Esophagus squamous epithelium (tissue), 4 donors: ENCODE measurements around the gene GLRX5.

Experiments used
- POLR2A ChIP-seq, 4 donors: fragments of 450-650 bp; IDR thresholded peaks; one replicate each; pipeline ENCODE4 v1.6.1; 2017; ENCODE audit warnings: antibody characterized with exemption in 4 of 4, mild to moderate bottlenecking in 4 of 4, moderate library complexity in 3 of 4
- TF ChIP-seq, protein P1 (sequence below), 6 experiments: fragments of 450-650 bp in 4 of 6; fragments of 200-600 bp in 2 of 6; sonication (generic) in 2 of 6; IDR thresholded peaks; one replicate each; pipeline ENCODE4 v1.5.1; 2016 to 2019; ENCODE audit warnings: antibody characterized with exemption in 6 of 6, mild to moderate bottlenecking in 4 of 6, moderate library complexity in 4 of 6

DNA sequence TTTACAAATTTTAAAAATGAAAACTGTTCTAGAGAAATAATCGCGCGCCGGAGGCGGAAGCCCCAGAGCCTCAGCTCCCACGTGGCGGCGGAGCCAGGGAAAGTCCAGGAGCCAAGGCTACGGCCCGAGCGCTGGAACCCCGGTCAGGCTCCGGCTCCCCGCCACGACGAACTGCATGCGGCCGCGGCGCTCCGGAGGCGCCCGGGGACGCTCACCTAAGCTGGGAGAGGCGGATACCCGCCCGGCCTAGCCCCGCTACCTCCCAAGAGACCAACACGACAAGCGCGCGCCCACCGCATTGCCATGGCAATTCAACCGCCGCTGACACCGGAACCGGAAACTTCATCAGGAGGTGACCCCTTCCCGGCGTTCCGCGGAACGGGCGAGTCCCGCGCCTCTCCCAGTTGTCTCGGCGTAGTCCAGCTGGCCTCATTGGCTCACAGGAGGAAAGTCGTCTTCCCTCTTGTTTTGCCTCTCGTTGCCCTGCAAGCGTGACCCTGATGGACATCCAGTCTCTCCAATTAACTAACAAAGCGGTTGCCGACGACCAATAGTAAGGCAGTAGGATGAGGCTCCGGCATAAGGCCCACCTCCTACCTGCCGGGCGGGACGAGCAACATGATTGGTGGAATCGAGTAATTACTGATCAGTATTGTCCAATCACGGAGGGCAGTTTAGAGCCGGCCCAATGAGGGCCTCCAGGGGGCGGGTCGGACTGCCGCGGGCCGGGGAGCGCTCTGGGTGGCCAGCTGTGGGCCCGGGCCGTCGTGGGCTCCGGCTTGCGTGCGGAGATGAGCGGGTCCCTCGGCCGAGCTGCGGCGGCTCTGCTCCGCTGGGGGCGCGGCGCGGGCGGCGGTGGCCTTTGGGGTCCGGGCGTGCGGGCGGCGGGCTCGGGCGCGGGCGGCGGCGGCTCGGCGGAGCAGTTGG, at the start of gene GLRX5:
- TF ChIP-seq, protein P1, sequence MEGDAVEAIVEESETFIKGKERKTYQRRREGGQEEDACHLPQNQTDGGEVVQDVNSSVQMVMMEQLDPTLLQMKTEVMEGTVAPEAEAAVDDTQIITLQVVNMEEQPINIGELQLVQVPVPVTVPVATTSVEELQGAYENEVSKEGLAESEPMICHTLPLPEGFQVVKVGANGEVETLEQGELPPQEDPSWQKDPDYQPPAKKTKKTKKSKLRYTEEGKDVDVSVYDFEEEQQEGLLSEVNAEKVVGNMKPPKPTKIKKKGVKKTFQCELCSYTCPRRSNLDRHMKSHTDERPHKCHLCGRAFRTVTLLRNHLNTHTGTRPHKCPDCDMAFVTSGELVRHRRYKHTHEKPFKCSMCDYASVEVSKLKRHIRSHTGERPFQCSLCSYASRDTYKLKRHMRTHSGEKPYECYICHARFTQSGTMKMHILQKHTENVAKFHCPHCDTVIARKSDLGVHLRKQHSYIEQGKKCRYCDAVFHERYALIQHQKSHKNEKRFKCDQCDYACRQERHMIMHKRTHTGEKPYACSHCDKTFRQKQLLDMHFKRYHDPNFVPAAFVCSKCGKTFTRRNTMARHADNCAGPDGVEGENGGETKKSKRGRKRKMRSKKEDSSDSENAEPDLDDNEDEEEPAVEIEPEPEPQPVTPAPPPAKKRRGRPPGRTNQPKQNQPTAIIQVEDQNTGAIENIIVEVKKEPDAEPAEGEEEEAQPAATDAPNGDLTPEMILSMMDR (IDR thresholded peaks at IDR 0.05) = peak in 3 of 6 experiments; percentile 13 to 40 (median 15)
- peak in 3 of 4 donors; percentile 14 to 64 (median 56) for TF ChIP-seq POLR2A (IDR thresholded peaks at IDR 0.05)
